22Rv1 (cell line): ENCODE data around the gene CORIN.

ENCODE experiments used
- H3K27ac ChIP-seq: fragments of 450-650 bp; 2 replicates; pipeline ENCODE4 v1.5.1; 2017
- ZFX ChIP-seq: fragments of 450-650 bp; IDR thresholded peaks from 2 replicates; pipeline ENCODE4 v1.6.1; 2017; ENCODE audit warnings: antibody characterized with exemption, borderline replicate concordance
- TF ChIP-seq, protein P1 (sequence below): fragments of 450-650 bp; IDR thresholded peaks from 2 replicates; pipeline ENCODE4 v1.5.1; 2017; ENCODE audit warnings: mild to moderate bottlenecking

Gene CORIN

DNA sequence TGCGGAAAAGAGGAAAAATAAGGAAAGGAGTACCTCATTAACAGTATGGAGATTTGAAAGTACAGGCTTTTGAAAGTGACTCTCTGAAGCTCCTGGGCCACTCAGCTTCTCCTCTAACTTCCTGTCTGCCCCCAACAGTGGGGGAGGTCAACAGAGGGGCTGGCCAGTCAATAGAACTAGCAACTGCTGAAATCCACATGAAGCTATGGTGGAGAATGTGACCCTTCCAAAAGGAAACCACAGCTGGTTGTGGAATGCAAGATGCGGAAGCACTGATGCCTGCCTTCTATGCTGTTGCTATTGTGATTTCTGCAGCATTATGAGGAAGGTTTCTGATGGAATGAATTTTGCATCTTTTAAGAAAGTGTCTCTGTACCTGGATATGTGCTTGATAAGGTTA is 2.4 kb downstream of the CORIN start:
- H3K27ac ChIP-seq = no peak overlapping the region
- TF ChIP-seq ZFX = no peak
- TF ChIP-seq, protein P1, sequence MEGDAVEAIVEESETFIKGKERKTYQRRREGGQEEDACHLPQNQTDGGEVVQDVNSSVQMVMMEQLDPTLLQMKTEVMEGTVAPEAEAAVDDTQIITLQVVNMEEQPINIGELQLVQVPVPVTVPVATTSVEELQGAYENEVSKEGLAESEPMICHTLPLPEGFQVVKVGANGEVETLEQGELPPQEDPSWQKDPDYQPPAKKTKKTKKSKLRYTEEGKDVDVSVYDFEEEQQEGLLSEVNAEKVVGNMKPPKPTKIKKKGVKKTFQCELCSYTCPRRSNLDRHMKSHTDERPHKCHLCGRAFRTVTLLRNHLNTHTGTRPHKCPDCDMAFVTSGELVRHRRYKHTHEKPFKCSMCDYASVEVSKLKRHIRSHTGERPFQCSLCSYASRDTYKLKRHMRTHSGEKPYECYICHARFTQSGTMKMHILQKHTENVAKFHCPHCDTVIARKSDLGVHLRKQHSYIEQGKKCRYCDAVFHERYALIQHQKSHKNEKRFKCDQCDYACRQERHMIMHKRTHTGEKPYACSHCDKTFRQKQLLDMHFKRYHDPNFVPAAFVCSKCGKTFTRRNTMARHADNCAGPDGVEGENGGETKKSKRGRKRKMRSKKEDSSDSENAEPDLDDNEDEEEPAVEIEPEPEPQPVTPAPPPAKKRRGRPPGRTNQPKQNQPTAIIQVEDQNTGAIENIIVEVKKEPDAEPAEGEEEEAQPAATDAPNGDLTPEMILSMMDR = no peak

DNA sequence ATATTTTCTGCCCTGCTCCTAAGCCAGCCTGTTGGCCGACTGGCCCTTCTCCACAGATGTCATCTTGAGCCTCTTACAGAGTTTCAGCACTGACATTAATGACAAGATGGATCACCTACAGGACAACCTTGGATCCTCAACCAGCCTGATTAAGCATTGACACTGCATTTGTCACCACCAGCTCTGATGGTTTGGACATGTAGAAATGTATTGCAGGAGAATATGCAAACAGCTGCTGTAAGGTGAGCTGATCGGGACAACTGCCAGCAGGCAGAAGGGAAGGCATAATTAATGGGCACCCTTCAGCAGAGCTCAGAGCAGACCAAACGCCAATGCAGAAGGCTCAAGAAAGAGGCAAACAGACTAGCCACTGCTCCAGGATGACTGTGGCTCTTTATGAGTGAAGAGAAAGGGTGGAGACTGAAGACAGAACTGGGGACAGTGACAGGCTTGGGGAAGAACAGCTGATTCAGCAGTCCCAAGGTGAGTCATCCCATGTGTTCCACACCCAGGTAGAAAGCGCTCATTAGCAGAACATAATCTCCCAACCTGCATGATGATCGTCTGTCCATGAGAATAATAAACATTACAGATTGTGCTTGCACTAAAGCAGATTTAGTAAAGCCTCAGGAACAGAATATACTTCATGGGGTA is 6.7 kb downstream of the CORIN start:
- no peak overlapping the region for H3K27ac ChIP-seq
- no peak for TF ChIP-seq ZFX
- TF ChIP-seq, protein P1 = no peak

DNA sequence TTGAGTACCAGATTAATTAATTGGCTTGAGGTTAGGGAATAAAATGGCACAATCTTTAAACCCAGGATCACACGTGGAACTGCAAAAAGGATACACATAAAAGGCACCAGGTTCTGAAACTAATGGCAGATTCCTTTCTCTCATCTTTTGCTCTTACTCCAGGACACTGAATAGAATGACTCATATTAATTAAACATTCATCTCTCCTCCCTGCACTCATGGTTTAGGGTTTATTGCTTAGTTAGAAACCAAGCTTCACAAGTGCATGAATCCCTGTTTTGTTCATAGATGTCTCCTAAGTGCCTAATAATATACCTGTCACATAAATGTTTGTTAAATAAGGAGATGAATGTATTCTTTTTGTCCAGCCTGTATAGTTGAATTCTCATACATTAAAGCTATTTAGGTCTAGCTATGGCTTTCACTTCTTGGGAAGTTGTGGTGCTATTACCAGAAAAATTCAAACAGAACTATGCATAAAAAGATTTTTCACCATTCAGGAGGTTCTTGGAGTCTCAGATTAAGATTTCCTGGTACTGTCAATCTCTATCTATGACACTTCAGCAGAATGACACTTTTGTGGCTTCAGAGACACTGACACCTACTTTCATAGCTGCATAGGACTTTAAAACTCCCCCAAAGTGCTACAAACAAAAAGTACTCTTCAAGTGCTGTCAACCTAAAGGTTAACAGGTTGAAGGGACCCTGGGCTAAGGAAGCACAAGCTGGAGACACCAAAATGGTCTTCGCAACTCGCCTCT is 7.4 kb downstream of the CORIN start:
- H3K27ac ChIP-seq = no peak overlapping the region
- TF ChIP-seq, protein P1 = no peak
- TF ChIP-seq ZFX = no peak

DNA sequence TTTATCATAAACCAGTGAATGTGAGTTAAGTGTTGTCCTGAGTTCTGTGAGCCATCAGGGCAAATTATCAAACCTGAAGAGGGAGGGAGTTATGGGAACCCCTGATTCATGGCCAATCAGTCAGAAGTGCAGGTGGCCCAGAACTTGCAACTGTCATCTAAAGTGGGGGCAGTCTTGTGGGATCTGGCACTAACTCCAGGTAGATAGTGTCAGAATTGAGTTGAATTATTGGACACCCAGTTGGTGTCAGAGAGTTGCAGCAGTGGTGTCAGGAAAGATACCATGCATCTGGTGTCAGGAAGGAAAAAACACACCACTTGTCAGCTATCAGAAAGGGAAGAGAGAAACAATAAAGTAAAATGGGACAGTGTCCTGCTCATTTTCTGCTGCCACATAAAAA is 8.4 kb downstream of the CORIN start:
- H3K27ac ChIP-seq = no peak overlapping the region
- TF ChIP-seq, protein P1 = no peak
- no peak for TF ChIP-seq ZFX

DNA sequence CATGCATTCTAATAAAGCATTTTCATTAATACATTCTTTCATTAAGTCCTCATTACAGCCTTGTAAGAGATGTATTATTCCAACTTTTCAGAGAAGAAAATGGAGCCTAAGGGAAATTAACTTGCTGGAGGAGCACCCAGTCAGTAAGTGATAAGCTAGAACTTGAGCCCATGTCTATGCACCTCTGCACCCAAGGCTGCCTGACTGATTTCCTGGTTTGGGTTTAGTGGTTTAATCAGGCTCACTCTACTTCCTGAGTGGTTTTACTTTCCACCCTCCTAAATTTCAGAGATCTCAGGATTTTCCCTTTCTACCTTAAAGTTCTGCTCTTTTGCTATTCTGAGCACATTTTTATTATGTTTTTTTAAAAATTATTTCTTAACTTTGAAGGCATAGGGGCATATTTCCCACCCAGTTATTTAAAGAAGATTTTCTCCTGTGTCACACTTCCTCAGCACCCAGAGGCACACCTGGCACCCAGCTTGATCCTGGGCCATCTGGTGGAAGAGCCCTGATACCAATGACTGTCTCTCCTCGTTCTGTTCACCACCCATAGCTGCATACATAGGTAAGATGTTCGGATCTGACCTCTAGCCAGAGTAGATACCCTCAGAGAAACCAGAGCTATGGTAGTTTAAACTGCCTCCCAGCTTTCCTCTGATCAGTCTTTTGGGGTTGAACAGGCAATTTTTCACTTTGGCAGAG is 10.4 kb downstream of the CORIN start:
- TF ChIP-seq, protein P1 = no peak
- no peak for TF ChIP-seq ZFX
- H3K27ac ChIP-seq = no peak overlapping the region

DNA sequence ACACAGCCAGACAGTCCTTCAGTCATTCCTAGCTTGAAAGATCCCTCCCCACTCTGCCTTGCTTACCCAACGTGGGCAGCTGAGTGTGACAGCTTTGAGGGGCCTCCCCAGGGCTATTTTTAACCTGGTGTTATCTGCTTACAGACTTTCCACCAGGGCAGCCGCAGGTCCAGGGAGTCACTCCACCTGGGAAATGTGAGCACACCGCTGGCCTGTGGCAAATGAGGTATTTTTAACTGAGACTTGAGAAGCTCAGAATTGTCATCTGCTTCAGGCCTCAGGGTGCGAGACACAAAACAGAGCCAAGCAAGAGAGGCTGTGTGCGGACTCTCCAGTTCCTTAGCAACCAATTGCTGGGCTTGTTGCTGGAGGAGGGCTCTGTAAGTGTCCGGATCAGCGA is 13.0 kb downstream of the CORIN start:
- no peak overlapping the region for H3K27ac ChIP-seq
- TF ChIP-seq ZFX = no peak
- TF ChIP-seq, protein P1 = no peak

DNA sequence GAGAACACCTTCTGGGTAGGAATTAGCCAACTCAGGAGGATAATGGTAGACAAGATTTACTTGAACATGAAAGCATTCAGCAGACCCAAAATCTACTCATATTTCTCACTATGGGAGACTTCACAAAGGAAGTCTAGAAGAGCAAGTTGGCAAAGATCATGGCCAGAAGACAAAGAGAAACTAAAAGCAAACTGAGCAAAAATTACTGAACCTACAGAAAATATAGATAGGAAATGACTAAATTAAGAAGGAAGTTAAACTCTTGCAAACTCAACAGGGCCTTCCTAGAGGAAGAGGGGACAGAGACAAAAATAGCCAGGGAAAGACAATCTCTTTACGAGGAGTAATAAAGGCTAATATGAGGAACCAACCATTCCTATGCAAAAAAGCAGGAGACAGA is 18.7 kb downstream of the CORIN start:
- no peak overlapping the region for H3K27ac ChIP-seq
- TF ChIP-seq ZFX = no peak
- TF ChIP-seq, protein P1 = no peak
